ENCODE results near the gene CFD. TPM values are rescaled to one million over a fixed set of nuclear protein-coding genes. Genes with fewer than 3 reads are reported as not detected.

The CFD gene
- total and polyA plus RNA-seq, 11 donors: 24.2 to 586 (median 103) TPM

- Histone ChIP-seq H3K36me3 (no peaks in the 10 kb centered on the region), H3K4me1 (peaks cover 0 to 16% (median 0%) of the 10 kb centered on the region in 12 donors), H3K27me3 (peaks cover 6 to 35% (median 14%) of the 10 kb centered on the region in 9 donors), H3K9me3 (no peaks in the 10 kb centered on the region), H3K4me3 (no peak within 1 kb of the TSS), H3K27ac (no peak within 1 kb of the TSS)
- TF ChIP-seq POLR2A (IDR thresholded peaks at IDR 0.05): no peak
- no peak for TF ChIP-seq CTCF (IDR thresholded peaks at IDR 0.05)
- peak in 2 of 4 donors; percentile 18 to 64 for ATAC-seq
- DNase-seq: peak in 2 of 5 donors; percentile 8 to 71
- WGBS, 4 donors: 71 to 81% (median 76%) methylated on average over 14 to 33 of the region's 33 CpGs
- intact Hi-C loops (cut with DNase I): no loop called here
Measured at GRCh38 chr19:827710-828321, 31.6 kb upstream of the CFD start, which contains the start of gene AZU1. Gene AZU1, plus strand, starts transcription at chr19:827837. Its CDS starts 10 bp downstream, at chr19:827847.

GRCh38 chr19:829129-829758 is 30.2 kb upstream of the CFD start:
- 64 to 80% (median 75%) methylated on average over 12 to 18 of the region's 18 CpGs for WGBS, 4 donors
- no peak for DNase-seq
- Histone ChIP-seq H3K4me3 (no peak overlapping the region), H3K9me3 (no peaks in the 10 kb centered on the region), H3K36me3 (no peaks in the 10 kb centered on the region), H3K4me1 (peaks cover 0 to 8% (median 0%) of the 10 kb centered on the region in 12 donors), H3K27me3 (peaks cover 0 to 23% (median 6%) of the 10 kb centered on the region in 9 donors), H3K27ac (no peak overlapping the region)
- ATAC-seq: no peak
- no peak for TF ChIP-seq POLR2A (IDR thresholded peaks at IDR 0.05)
- no peak for TF ChIP-seq CTCF (IDR thresholded peaks at IDR 0.05)
- intact Hi-C loops (cut with DNase I): no loop called here

GRCh38 chr19:831407-832369 is 27.8 kb upstream of the CFD start:
- intact Hi-C loops (cut with DNase I): no loop called here
- TF ChIP-seq POLR2A (IDR thresholded peaks at IDR 0.05) (no peak), CTCF (IDR thresholded peaks at IDR 0.05) (no peak)
- Histone ChIP-seq H3K27ac (no peak overlapping the region), H3K36me3 (no peaks in the 10 kb centered on the region), H3K4me1 (peaks cover 0 to 8% (median 0%) of the 10 kb centered on the region in 12 donors), H3K27me3 (peaks cover 0 to 34% (median 6%) of the 10 kb centered on the region in 9 donors), H3K9me3 (no peaks in the 10 kb centered on the region), H3K4me3 (no peak overlapping the region)
- DNase-seq: no peak
- WGBS, 4 donors: 62 to 76% (median 67%) methylated on average over 19 to 38 of the region's 38 CpGs
- ATAC-seq: no peak

Measured in heart left ventricle (tissue), 16 donors.